Sigmoid colon (tissue), 4 donors: ENCODE measurements around the gene IDH2.

Source experiments
- CTCF ChIP-seq, 4 experiments: fragments of 450-650 bp in 3 of 4; fragments of 200-600 bp in 1 of 4; IDR thresholded peaks; one replicate each; pipeline ENCODE4 v1.5.1; 2016 to 2019; ENCODE audit warnings: antibody characterized with exemption in 4 of 4, mild to moderate bottlenecking in 3 of 4, moderate library complexity in 2 of 4
- POLR2A ChIP-seq, 2 donors: fragments of 450-650 bp; IDR thresholded peaks; one replicate each; pipeline ENCODE4 v1.6.1; 2016; ENCODE audit warnings: antibody characterized with exemption in 2 of 2, mild to moderate bottlenecking in 2 of 2, moderate library complexity in 2 of 2
- POLR2AphosphoS5 ChIP-seq, 4 donors: sonication (generic); formaldehyde crosslinking; IDR thresholded peaks; one replicate each; pipeline ENCODE4 v1.6.1; 2017; ENCODE audit warnings: antibody characterized with exemption in 4 of 4

DNA sequence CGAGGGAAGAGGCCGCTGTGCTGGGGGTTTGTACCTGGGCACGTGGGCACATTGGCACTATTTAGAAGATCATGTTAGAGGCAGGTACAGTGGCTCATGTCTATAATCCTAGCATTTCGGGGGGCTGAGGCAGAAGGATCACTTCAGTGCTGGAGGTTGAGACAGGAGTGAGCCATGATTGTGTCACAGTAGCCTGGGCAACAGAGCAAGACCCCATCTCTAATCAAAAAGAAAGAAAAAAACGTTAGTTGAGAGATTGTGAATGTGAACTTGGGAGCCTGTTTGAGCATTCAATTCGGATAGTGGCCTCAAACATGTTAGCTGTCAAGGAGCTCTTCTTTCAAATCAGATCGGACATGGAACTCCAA, 36.6 kb downstream of the IDH2 start:
- TF ChIP-seq POLR2A (IDR thresholded peaks at IDR 0.05) (no peak), CTCF (IDR thresholded peaks at IDR 0.05) (no peak), POLR2AphosphoS5 (IDR thresholded peaks at IDR 0.05) (no peak)
